Measurements from ENCODE around the gene LYRM2.

The LYRM2 gene

DNA sequence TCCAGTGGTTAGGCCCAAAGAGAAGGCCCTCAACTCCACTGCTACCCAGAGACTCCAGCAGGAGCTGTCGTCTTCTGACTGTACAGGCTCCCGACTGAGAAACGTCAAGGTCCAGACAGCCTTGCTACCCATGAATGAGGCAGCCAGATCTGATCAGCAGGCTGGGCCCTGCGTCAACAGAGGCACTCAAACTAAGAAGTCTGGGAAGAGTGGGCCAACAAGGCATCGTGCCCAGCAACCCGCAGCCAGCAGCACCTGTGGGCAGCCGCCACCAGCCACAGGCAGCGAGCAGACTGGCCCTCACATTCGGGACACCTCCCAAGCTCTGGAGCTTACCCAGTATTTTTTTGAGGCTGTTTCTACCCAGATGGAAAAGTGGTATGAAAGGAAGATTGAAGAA lies 8.1 kb downstream of the LYRM2 start:
- DNase-seq (ENCODE audit: insufficient read length, low spot score) (no peak), FAIRE-seq (no peak)
- TF ChIP-seq POLR2A (IDR thresholded peaks at IDR 0.05; ENCODE audit: low read depth, low read length), result no peak

DNA sequence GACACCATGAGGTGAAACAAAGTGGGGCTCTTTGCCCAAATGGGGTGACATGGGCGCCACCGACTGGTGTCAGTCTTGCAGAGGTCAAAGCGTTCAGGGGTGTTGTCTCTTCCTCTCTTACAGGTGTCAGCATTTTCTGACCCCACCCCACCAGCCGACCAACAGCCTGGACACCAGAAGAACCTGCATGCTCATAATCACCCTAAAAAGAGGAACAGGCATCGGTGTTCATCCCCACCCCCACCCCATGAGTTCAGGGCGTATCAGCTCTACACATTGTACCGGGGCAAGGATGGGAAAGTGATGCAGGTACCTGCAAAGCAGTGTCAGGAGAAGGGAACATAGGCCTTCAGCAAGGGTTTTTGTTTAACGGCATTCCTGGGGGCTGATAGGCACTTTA lies 14.8 kb downstream of the LYRM2 start:
- FAIRE-seq (no peak), DNase-seq (ENCODE audit: insufficient read length, low spot score) (no peak)
- TF ChIP-seq POLR2A (IDR thresholded peaks at IDR 0.05; ENCODE audit: low read depth, low read length), result no peak

DNA sequence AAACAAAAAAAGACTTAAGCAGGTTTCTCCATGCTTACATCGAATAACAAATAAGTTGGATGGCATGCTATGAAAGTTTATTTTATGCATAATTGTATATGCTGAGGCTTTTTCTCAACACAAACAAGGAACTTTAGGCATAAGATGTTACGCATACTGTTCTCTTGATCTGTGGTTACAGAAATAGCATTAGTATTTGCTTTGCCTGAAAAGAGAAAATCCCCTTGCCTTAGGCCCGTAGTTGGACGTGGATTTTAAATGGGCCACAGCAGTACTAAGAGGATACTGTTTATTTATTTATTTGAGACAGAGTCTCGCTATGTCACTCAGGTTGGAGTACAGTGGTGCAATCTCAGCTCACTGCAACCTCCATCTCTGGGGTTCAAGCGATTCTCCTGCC lies 19.0 kb downstream of the LYRM2 start:
- FAIRE-seq (no peak), DNase-seq (ENCODE audit: insufficient read length, low spot score) (no peak)
- TF ChIP-seq POLR2A (IDR thresholded peaks at IDR 0.05; ENCODE audit: low read depth, low read length), result no peak

DNA sequence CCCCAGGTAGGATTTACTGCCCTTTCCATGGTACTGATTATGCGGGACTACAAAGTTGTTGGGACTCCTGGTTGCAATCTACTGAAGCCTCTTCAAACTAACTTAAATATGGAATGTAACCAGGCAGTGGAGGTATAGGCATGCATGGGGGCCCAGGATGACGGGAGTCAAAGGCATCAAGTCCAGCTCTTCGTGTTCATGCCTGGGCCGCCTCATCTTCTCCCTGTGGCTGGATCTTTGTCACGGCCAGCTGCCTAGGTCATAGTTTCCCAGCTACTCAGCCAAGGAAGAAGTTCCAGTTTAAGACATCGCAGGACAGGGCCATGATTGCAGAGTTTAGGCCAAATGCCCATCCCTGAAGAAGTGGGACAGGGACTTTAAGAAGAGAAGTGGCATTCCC lies 20.5 kb downstream of the LYRM2 start:
- no peak for FAIRE-seq
- TF ChIP-seq POLR2A (IDR thresholded peaks at IDR 0.05; ENCODE audit: low read depth, low read length), result no peak
- no peak for DNase-seq (ENCODE audit: insufficient read length, low spot score)

- no peak for FAIRE-seq
- DNase-seq (ENCODE audit: insufficient read length, low spot score), result no peak
- TF ChIP-seq POLR2A (IDR thresholded peaks at IDR 0.05; ENCODE audit: low read depth, low read length), result no peak
Measured at GRCh38 chr6:89616531-89616930, 22.0 kb downstream of the LYRM2 start.

DNA sequence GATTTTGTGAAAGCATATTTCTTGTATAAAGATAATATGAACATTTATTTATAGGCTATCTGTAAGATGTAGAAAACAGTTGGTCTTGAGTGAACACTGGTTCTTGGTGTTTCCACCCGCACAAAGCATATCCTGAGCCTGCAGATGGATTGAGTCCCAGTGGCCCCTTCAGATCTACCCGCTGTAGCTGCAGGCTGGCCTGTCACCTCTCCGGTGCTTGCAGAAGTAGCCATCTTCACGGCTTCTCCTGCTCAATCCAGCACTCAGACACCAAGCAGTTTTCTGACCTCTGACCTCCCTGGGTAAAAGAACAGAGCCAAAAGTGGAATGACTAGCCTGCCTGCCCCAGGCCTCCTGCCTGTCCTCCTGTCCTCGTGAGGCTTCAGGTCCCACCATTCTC lies 22.7 kb downstream of the LYRM2 start:
- TF ChIP-seq POLR2A (IDR thresholded peaks at IDR 0.05; ENCODE audit: low read depth, low read length), result no peak
- no peak for FAIRE-seq

GRCh38 chr6:89613790-89614189 lies 24.8 kb downstream of the LYRM2 start:
- FAIRE-seq (no peak), DNase-seq (ENCODE audit: insufficient read length, low spot score) (no peak)
- TF ChIP-seq POLR2A (IDR thresholded peaks at IDR 0.05; ENCODE audit: low read depth, low read length), result no peak

More for the DNA sequence above, 22.7 kb downstream of the LYRM2 start:
- no peak for DNase-seq (ENCODE audit: insufficient read length, low spot score)

DNA sequence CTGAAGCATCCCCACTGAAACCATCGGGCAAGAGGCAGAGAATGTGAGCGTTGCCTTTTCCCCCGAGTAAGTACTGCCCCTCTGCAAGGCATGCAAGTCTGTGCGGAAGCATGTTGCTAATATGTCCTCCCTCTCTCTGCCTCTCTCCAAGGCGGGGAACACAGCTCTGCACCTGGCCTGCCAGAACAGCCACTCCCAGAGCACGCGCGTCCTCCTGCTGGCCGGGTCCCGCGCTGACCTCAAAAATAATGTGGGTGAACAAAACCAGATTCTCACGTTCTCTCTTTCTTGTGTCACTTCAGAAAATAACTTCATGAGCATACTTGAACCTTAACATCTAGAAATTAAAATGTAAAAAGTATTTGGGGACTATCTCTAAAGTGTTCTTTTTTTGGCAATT lies 26.4 kb downstream of the LYRM2 start:
- DNase-seq (ENCODE audit: insufficient read length, low spot score), result no peak
- FAIRE-seq, result no peak
- no peak for TF ChIP-seq POLR2A (IDR thresholded peaks at IDR 0.05; ENCODE audit: low read depth, low read length)

DNA sequence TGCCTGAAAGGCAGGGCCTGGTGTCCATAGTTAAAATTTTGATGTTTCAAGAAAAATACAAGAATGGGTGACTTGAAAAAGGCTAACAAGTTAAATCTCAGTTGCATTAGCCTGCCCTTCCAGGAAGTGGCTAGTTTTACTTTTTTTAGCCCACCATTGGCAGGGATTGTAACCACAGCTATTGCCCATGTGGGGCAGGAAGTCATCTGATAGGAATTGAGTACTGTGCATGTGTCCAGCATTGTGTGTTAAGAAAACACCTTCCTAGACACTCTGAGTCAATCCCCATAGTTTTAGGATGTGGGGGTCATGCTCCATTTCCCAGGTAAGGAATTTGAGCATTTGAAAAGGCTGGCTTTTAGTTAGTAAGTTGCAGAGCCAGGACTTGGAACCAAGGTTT lies 26.9 kb downstream of the LYRM2 start:
- no peak for TF ChIP-seq POLR2A (IDR thresholded peaks at IDR 0.05; ENCODE audit: low read depth, low read length)
- DNase-seq (ENCODE audit: insufficient read length, low spot score) (no peak), FAIRE-seq (no peak)

DNA sequence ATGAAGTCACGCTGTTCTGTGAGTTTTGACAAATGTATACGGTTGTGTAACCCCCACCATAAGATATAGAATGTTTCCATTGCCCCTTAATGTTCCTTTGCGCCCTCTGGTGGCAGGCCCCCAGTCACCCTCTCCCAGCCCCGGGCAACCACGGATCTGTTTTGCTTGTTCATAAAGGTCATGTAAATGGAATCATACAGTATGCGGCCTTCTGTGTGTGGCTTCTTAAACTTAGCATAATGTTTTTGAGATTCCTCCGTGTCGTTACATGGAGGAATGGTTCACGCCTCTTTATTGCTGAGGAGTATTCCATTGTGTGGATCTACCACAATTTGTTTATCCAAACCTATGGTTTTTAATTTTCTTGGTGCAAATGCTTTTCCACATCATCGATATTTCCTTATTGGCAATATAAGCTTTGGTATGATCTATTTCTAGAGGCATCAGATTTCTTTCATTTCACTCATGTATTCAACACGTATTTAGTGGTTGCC lies 28.4 kb downstream of the LYRM2 start:
- FAIRE-seq, result no peak
- TF ChIP-seq POLR2A (IDR thresholded peaks at IDR 0.05; ENCODE audit: low read depth, low read length), result no peak

GRCh38 chr6:89605861-89606260 lies 32.7 kb downstream of the LYRM2 start:
- TF ChIP-seq POLR2A (IDR thresholded peaks at IDR 0.05; ENCODE audit: low read depth, low read length), result no peak
- no peak for DNase-seq (ENCODE audit: insufficient read length, low spot score)
- FAIRE-seq, result no peak

More for the DNA sequence above, 28.4 kb downstream of the LYRM2 start:
- DNase-seq (ENCODE audit: insufficient read length, low spot score), result peak; percentile 26

GRCh38 chr6:89604653-89605052 lies 33.9 kb downstream of the LYRM2 start:
- DNase-seq (ENCODE audit: insufficient read length, low spot score), result no peak
- no peak for FAIRE-seq
- TF ChIP-seq POLR2A (IDR thresholded peaks at IDR 0.05; ENCODE audit: low read depth, low read length), result no peak

GRCh38 chr6:89602166-89602565 lies 36.4 kb downstream of the LYRM2 start:
- no peak for TF ChIP-seq POLR2A (IDR thresholded peaks at IDR 0.05; ENCODE audit: low read depth, low read length)
- FAIRE-seq (no peak), DNase-seq (ENCODE audit: insufficient read length, low spot score) (no peak)

- FAIRE-seq, result no peak
- DNase-seq (ENCODE audit: insufficient read length, low spot score), result no peak
- no peak for TF ChIP-seq POLR2A (IDR thresholded peaks at IDR 0.05; ENCODE audit: low read depth, low read length)
Measured at GRCh38 chr6:89599727-89600126, 38.8 kb downstream of the LYRM2 start.

DNA sequence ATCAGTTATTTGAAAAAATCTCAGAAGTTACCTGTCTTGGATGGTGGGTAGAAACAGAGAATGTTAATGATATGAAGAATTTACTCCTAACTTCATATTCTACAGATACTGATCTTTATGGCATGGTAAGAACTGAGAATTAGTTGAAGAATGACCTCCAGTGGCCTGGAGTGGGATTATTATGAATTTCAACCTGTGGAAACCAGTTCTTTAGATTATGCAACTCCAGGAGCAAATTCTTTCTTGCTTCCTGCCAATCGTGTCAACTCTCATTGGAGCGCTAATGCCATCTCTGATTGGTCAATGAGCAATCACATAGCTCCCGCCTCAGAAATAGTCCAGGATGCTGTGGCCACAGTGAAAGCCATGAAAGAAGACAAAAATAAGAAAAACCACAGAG lies 40.6 kb downstream of the LYRM2 start:
- DNase-seq (ENCODE audit: insufficient read length, low spot score) (no peak), FAIRE-seq (no peak)
- no peak for TF ChIP-seq POLR2A (IDR thresholded peaks at IDR 0.05; ENCODE audit: low read depth, low read length)

GRCh38 chr6:89597372-89597771 lies 41.2 kb downstream of the LYRM2 start:
- FAIRE-seq, result no peak

More at GRCh38 chr6:89597372-89597771, 41.2 kb downstream of the LYRM2 start:
- no peak for DNase-seq (ENCODE audit: insufficient read length, low spot score)
- no peak for TF ChIP-seq POLR2A (IDR thresholded peaks at IDR 0.05; ENCODE audit: low read depth, low read length)

Measured in H54 (cell line).